ENCODE measurements around the gene PRR20D. TPM values are rescaled to one million over a fixed set of nuclear protein-coding genes. Genes with fewer than 3 reads are reported as not detected.

The PRR20D gene
- total RNA-seq (2022; extraction: Qiagen RNA extraction): not detected in 5 replicates

DNA sequence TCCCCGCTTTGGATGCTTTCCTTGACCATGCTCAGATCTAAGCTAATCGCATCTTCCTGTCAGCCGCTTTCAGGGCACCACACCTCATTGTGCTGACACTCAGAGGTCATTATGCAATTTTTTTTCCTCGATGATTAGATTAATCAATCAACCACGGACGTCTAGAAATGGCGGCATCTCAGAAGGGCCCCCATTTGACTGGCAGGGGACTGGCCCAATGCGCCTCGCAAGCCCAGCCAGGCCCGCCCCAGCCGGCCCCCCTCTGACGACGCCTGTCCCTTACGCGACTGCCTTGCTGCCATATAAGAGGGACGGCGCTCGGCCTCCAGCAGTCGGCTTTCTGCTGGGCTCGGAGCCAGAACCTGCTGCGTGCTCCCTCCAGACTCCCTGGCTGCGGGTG, at the start of gene PRR20D:
Gene PRR20D, plus strand, starts transcription at position 301 of the 400 bp plus-strand sequence. CDS start 387 bp downstream, outside the sequence.

DNA sequence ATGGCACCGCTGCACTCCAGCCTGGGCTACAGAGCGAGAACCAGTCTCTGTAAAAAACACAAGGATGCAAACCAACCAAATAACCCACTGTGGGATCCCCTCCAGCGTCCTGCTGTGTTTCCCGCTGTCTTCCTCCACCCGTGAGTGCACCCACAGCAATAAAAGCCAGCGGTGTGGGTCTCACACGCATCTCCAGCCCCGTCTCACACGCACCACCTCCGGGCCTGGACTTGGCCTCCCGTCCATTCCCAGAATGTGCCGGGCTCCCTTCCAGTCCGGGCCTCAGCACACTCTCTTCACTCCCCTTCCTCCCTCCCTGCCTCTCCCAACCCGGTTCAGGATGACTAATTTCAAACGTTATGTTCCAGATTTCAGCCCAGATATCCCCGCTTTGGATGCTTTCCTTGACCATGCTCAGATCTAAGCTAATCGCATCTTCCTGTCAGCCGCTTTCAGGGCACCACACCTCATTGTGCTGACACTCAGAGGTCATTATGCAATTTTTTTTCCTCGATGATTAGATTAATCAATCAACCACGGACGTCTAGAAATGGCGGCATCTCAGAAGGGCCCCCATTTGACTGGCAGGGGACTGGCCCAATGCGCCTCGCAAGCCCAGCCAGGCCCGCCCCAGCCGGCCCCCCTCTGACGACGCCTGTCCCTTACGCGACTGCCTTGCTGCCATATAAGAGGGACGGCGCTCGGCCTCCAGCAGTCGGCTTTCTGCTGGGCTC, 20.0 kb upstream of the PRR20D start, which contains the start of gene PRR20A:
Gene PRR20A, plus strand, starts transcription at position 684 of the 734 bp plus-strand sequence. CDS start 387 bp downstream, outside the sequence.

GRCh38 chr13:57147188-57147587, 13.2 kb upstream of the PRR20D start, which contains the start of gene PRR20B:
TSS of gene PRR20B (plus strand) at chr13:57147488. CDS start at chr13:57147875, 387 bp downstream.

GRCh38 chr13:57153761-57154160, 6.7 kb upstream of the PRR20D start, which contains the start of gene PRR20C:
TSS of gene PRR20C (plus strand) at chr13:57154061. CDS start at chr13:57154448, 387 bp downstream.

DNA sequence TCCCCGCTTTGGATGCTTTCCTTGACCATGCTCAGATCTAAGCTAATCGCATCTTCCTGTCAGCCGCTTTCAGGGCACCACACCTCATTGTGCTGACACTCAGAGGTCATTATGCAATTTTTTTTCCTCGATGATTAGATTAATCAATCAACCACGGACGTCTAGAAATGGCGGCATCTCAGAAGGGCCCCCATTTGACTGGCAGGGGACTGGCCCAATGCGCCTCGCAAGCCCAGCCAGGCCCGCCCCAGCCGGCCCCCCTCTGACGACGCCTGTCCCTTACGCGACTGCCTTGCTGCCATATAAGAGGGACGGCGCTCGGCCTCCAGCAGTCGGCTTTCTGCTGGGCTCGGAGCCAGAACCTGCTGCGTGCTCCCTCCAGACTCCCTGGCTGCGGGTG, 6.5 kb downstream of the PRR20D start, which contains the start of gene PRR20E:
Gene PRR20E, plus strand, starts transcription at position 301 of the 400 bp plus-strand sequence. CDS start 387 bp downstream, outside the sequence.

Other genes starting within 250 kb of the PRR20D start
- not detected in 5 replicates for gene PRR20A, start 19.7 kb upstream of the PRR20D start, total RNA-seq (2022; extraction: Qiagen RNA extraction)
- not detected in 5 replicates for gene PRR20B, start 13.1 kb upstream of the PRR20D start, total RNA-seq (2022; extraction: Qiagen RNA extraction)
- not detected in 5 replicates for gene PRR20C, start 6.6 kb upstream of the PRR20D start, total RNA-seq (2022; extraction: Qiagen RNA extraction)
- gene PRR20E, start 6.6 kb downstream of the PRR20D start, total RNA-seq (2022; extraction: Qiagen RNA extraction): not detected in 5 replicates

All from A549 treated with dexamethasone at 1 μM for 4 hours (cell line).